KMS-11 (cell line): ENCODE results near the gene ABCA1.

ENCODE experiments used
- H2AFZ ChIP-seq: fragments of 200-600 bp; sonication (generic); 2 replicates; pipeline ENCODE4 v1.6.1; 2016; ENCODE audit warnings: antibody characterized with exemption, mixed run types, low read depth
- H3K27ac ChIP-seq: fragments of 200-600 bp; sonication (generic); 2 replicates; pipeline ENCODE4 v1.6.1; 2016; ENCODE audit warnings: mild to moderate bottlenecking, mixed run types
- H3K27me3 ChIP-seq: fragments of 200-600 bp; sonication (generic); 2 replicates; pipeline ENCODE4 v1.6.1; 2017; ENCODE audit warnings: mild to moderate bottlenecking, low read depth, mixed run types, moderate library complexity; ENCODE audit not compliant: insufficient read depth
- H3K36me3 ChIP-seq: fragments of 200-600 bp; sonication (generic); 2 replicates; pipeline ENCODE4 v1.6.1; 2017; ENCODE audit warnings: mild to moderate bottlenecking, mixed run types; ENCODE audit not compliant: insufficient read depth
- H3K4me1 ChIP-seq: fragments of 200-600 bp; sonication (generic); 2 replicates; pipeline ENCODE4 v1.6.1; 2016; ENCODE audit warnings: mild to moderate bottlenecking, low read depth, mixed run types; ENCODE audit not compliant: poor library complexity, severe bottlenecking
- H3K4me2 ChIP-seq: fragments of 200-600 bp; sonication (generic); 2 replicates; pipeline ENCODE4 v1.7.0; 2016; ENCODE audit warnings: mild to moderate bottlenecking, mixed run types
- H3K4me3 ChIP-seq: fragments of 200-600 bp; sonication (generic); IDR thresholded peaks from 2 replicates; pipeline ENCODE4 v1.6.1; 2017; ENCODE audit warnings: low read depth, low read length, mixed read lengths; ENCODE audit not compliant: insufficient read depth
- H3K79me2 ChIP-seq: fragments of 200-600 bp; sonication (generic); 2 replicates; pipeline ENCODE4 v1.6.1; 2016; ENCODE audit warnings: low read depth, mixed run types; ENCODE audit not compliant: insufficient read depth
- H3K9ac ChIP-seq: fragments of 200-600 bp; sonication (generic); 2 replicates; pipeline ENCODE4 v1.6.1; 2016; ENCODE audit warnings: mild to moderate bottlenecking, mixed run types
- H4K20me1 ChIP-seq: fragments of 200-600 bp; sonication (generic); 2 replicates; pipeline ENCODE4 v1.6.1; 2016; ENCODE audit warnings: mild to moderate bottlenecking, mixed run types; ENCODE audit not compliant: insufficient read depth
- CTCF ChIP-seq: fragments of 200-600 bp; sonication (generic); conservative IDR thresholded peaks from 2 replicates; pipeline ENCODE4 v1.6.1; 2017; ENCODE audit warnings: low read depth, mild to moderate bottlenecking, antibody characterized with exemption, low read length, moderate library complexity, mixed read lengths

The ABCA1 gene

GRCh38 chr9:104802906-104803305, 125.0 kb downstream of the ABCA1 start:
- no peaks in the 10 kb centered on the region for H3K27me3 ChIP-seq
- no peak for TF ChIP-seq CTCF
- no peak overlapping the region for H2AFZ ChIP-seq
- no peaks in the 10 kb centered on the region; the same call in 1 of the 2 replicates for H3K36me3 ChIP-seq
- no peak overlapping the region for H3K4me2 ChIP-seq
- H3K4me1 ChIP-seq: no peaks in the 10 kb centered on the region
- no peak overlapping the region for H3K9ac ChIP-seq
- no peak overlapping the region for H3K27ac ChIP-seq
- H3K79me2 ChIP-seq: no peaks in the 10 kb centered on the region
- H4K20me1 ChIP-seq: no peaks in the 10 kb centered on the region
- H3K4me3 ChIP-seq: no peak overlapping the region

GRCh38 chr9:104802110-104802509, 125.8 kb downstream of the ABCA1 start:
- H2AFZ ChIP-seq: no peak overlapping the region
- no peaks in the 10 kb centered on the region for H4K20me1 ChIP-seq
- H3K4me1 ChIP-seq: no peaks in the 10 kb centered on the region
- no peak overlapping the region for H3K4me2 ChIP-seq
- H3K36me3 ChIP-seq: no peaks in the 10 kb centered on the region; the same call in 1 of the 2 replicates
- H3K4me3 ChIP-seq: no peak overlapping the region
- no peaks in the 10 kb centered on the region for H3K27me3 ChIP-seq
- H3K27ac ChIP-seq: no peak overlapping the region
- TF ChIP-seq CTCF: no peak
- H3K79me2 ChIP-seq: no peaks in the 10 kb centered on the region
- H3K9ac ChIP-seq: no peak overlapping the region

- no peaks in the 10 kb centered on the region for H4K20me1 ChIP-seq
- no peak overlapping the region for H3K27ac ChIP-seq
- no peaks in the 10 kb centered on the region for H3K4me1 ChIP-seq
- no peak overlapping the region for H2AFZ ChIP-seq
- TF ChIP-seq CTCF: no peak
- H3K79me2 ChIP-seq: no peaks in the 10 kb centered on the region
- H3K27me3 ChIP-seq: no peaks in the 10 kb centered on the region
- H3K4me2 ChIP-seq: no peak overlapping the region
- no peaks in the 10 kb centered on the region; the same call in 1 of the 2 replicates for H3K36me3 ChIP-seq
- H3K9ac ChIP-seq: no peak overlapping the region
- H3K4me3 ChIP-seq: no peak overlapping the region
Observed at GRCh38 chr9:104800068-104800785, 127.7 kb downstream of the ABCA1 start.

- Histone ChIP-seq H3K4me1 (no peaks in the 10 kb centered on the region), H3K4me3 (no peak overlapping the region), H3K4me2 (no peak overlapping the region), H3K27ac (no peak overlapping the region), H3K36me3 (no peaks in the 10 kb centered on the region; the same call in 1 of the 2 replicates), H4K20me1 (no peaks in the 10 kb centered on the region), H3K9ac (no peak overlapping the region), H3K27me3 (no peaks in the 10 kb centered on the region), H2AFZ (no peak overlapping the region), H3K79me2 (no peaks in the 10 kb centered on the region)
- no peak for TF ChIP-seq CTCF
Observed at GRCh38 chr9:104798209-104798995, 129.6 kb downstream of the ABCA1 start.
